C4-2B (cell line): Measurements from ENCODE around the gene ACYP1.

Experiments used
- H3K27ac ChIP-seq: fragments of 450-650 bp; 2 replicates; pipeline ENCODE4 v1.5.1; 2017
- CTCF ChIP-seq: fragments of 450-650 bp; conservative IDR thresholded peaks from 2 replicates; pipeline ENCODE4 v1.5.1; 2017; ENCODE audit warnings: mild to moderate bottlenecking
- ZFX ChIP-seq: fragments of 450-650 bp; IDR thresholded peaks from 2 replicates; pipeline ENCODE4 v1.6.1; 2017

Gene ACYP1

GRCh38 chr14:75060420-75060819 is 3.4 kb downstream of the ACYP1 start:
- no peak overlapping the region for H3K27ac ChIP-seq
- no peak for TF ChIP-seq CTCF

- H3K27ac ChIP-seq, result no peak overlapping the region
- TF ChIP-seq ZFX (no peak), CTCF (no peak)
Observed at GRCh38 chr14:75059642-75060041, 4.2 kb downstream of the ACYP1 start.

GRCh38 chr14:75054421-75054820 is 9.4 kb downstream of the ACYP1 start:
- no peak for TF ChIP-seq CTCF
- no peak for TF ChIP-seq ZFX
- no peak overlapping the region for H3K27ac ChIP-seq

- no peak overlapping the region for H3K27ac ChIP-seq
- no peak for TF ChIP-seq CTCF
- TF ChIP-seq ZFX, result no peak
Observed at GRCh38 chr14:75053396-75054291, 10.2 kb downstream of the ACYP1 start.

GRCh38 chr14:75051556-75051899 is 12.3 kb downstream of the ACYP1 start:
- TF ChIP-seq ZFX (no peak), CTCF (no peak)
- peak overlapping the region; percentile 84 for H3K27ac ChIP-seq

GRCh38 chr14:75050852-75051555 is 12.8 kb downstream of the ACYP1 start, which contains the start of gene MLH3:
TSS of gene MLH3 (minus strand) at chr14:75051467. CDS start at chr14:75049655, 1,812 bp downstream.
- H3K27ac ChIP-seq, result peak within 1 kb of the TSS; percentile 84
- TF ChIP-seq CTCF (no peak), ZFX (peak; percentile 99)

GRCh38 chr14:75049731-75050201 is 14.1 kb downstream of the ACYP1 start:
- no peak overlapping the region for H3K27ac ChIP-seq
- TF ChIP-seq ZFX (no peak), CTCF (no peak)
